ENCODE measurements around the gene KLRK1.
"Not testable (repeated sequence)": the region's sequence is repeated elsewhere in the genome, so short reads cannot be mapped to it uniquely, and the experiment has no call there.

KLRK1 gene

DNA sequence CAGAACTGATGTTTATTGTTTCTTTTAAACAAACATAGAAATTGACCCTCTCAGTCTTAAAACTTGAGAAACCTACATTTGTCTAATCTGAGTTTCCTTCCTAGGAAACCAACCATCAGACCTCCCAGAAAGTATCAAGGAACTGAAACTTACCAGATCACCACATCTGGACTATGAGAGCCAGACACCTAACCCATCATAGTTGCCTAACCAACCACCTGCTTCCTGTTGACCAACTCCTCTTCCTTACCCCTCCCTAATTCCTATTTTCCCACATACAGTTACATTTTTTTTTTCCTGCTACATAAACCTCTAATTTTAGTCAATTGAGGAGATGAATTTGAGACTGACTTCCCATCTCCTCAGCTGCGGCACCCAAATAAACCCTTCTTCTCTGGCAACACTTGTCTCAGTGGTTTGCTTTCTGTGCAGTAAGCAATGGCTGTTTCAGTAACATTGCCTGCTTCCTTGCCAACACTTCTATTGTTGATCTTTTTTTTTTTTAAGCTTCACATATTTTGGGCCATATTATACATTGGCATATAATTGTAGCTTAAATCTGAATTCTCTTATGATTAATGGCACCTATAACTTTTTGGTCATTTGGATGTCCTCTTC is 47.8 kb downstream of the KLRK1 start:
- H3K36me3 ChIP-seq (ENCODE audit: low read depth), result no peaks in the 10 kb centered on the region
- no peaks in the 10 kb centered on the region for H3K27me3 ChIP-seq (ENCODE audit: insufficient read depth, poor library complexity, severe bottlenecking)
- DNase-seq (ENCODE audit: low spot score), result no peak
- TF ChIP-seq, protein P1, sequence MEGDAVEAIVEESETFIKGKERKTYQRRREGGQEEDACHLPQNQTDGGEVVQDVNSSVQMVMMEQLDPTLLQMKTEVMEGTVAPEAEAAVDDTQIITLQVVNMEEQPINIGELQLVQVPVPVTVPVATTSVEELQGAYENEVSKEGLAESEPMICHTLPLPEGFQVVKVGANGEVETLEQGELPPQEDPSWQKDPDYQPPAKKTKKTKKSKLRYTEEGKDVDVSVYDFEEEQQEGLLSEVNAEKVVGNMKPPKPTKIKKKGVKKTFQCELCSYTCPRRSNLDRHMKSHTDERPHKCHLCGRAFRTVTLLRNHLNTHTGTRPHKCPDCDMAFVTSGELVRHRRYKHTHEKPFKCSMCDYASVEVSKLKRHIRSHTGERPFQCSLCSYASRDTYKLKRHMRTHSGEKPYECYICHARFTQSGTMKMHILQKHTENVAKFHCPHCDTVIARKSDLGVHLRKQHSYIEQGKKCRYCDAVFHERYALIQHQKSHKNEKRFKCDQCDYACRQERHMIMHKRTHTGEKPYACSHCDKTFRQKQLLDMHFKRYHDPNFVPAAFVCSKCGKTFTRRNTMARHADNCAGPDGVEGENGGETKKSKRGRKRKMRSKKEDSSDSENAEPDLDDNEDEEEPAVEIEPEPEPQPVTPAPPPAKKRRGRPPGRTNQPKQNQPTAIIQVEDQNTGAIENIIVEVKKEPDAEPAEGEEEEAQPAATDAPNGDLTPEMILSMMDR (IDR thresholded peaks at IDR 0.05; ENCODE audit: poor library complexity, severe bottlenecking), result no peak
- ATAC-seq (ENCODE audit: low read depth), result no peak
- peaks cover 8% of the 10 kb centered on the region for H3K4me1 ChIP-seq (ENCODE audit: insufficient read depth, poor library complexity, severe bottlenecking)
- no peak overlapping the region for H3K4me3 ChIP-seq (ENCODE audit: severe bottlenecking)
- no peaks in the 10 kb centered on the region for H3K9me3 ChIP-seq (ENCODE audit: severe bottlenecking)
- no peak overlapping the region for H3K27ac ChIP-seq (ENCODE audit: poor library complexity, severe bottlenecking)

GRCh38 chr12:10340946-10341345 is 48.9 kb downstream of the KLRK1 start:
- not testable (repeated sequence) for H3K27me3 ChIP-seq (ENCODE audit: insufficient read depth, poor library complexity, severe bottlenecking); H3K36me3 ChIP-seq (ENCODE audit: low read depth); H3K4me3 ChIP-seq (ENCODE audit: severe bottlenecking); H3K9me3 ChIP-seq (ENCODE audit: severe bottlenecking); ATAC-seq (ENCODE audit: low read depth); DNase-seq (ENCODE audit: low spot score); H3K27ac ChIP-seq (ENCODE audit: poor library complexity, severe bottlenecking); H3K4me1 ChIP-seq (ENCODE audit: insufficient read depth, poor library complexity, severe bottlenecking)

- ATAC-seq (ENCODE audit: low read depth), result peak; percentile 51; the same call in 1 of the 3 replicates
- H3K36me3 ChIP-seq (ENCODE audit: low read depth), result no peaks in the 10 kb centered on the region
- H3K4me3 ChIP-seq (ENCODE audit: severe bottlenecking), result no peak overlapping the region
- H3K9me3 ChIP-seq (ENCODE audit: severe bottlenecking), result no peaks in the 10 kb centered on the region
- no peak for DNase-seq (ENCODE audit: low spot score)
- peaks cover 8% of the 10 kb centered on the region for H3K4me1 ChIP-seq (ENCODE audit: insufficient read depth, poor library complexity, severe bottlenecking)
- no peaks in the 10 kb centered on the region for H3K27me3 ChIP-seq (ENCODE audit: insufficient read depth, poor library complexity, severe bottlenecking)
- peak overlapping the region; percentile 15 for H3K27ac ChIP-seq (ENCODE audit: poor library complexity, severe bottlenecking)
- TF ChIP-seq, protein P1 (IDR thresholded peaks at IDR 0.05; ENCODE audit: poor library complexity, severe bottlenecking), result no peak
Measured at GRCh38 chr12:10339053-10339840, 50.6 kb downstream of the KLRK1 start.

DNA sequence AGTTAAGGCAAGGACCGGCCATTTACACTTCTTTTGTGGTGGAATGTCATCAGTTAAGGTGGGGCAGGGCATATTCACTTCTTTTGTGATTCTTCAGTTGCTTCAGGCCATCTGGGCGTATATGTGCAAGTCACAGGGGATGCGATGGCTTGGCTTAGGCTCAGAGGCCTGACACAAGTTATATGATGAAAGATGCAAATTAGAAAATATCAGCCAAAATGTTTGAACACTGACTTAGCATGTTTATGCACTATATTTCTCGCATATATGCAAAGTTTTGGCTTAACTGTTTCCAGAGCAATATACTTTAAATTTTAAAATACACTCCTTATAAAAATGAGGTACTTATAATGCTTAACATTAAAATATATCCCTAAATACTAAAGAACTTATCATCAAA is 51.4 kb downstream of the KLRK1 start:
- ATAC-seq (ENCODE audit: low read depth); H3K27ac ChIP-seq (ENCODE audit: poor library complexity, severe bottlenecking): not testable (repeated sequence)

DNA sequence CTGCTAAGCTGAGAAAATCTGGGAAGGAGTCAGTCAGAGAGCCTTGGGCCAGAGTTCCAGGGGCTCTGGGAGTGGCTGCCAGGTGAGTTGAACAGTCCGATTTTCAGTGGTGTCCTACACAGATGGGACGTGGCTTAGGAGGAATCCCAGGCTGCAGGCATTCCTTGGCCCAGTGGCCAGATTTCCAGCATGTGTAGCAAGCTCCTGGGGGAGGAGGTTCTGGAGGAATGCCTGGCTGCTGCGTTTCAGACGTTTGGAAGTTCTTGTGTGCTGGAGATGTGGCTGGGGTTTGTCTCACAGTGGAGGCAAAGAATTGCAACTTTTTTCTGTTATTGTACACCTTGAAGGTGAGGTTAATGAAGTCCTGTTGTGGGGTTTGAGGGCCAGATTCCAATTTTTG is 53.6 kb downstream of the KLRK1 start:
- DNase-seq (ENCODE audit: low spot score); H3K9me3 ChIP-seq (ENCODE audit: severe bottlenecking): not testable (repeated sequence)

More for the DNA sequence above, 51.4 kb downstream of the KLRK1 start:
- not testable (repeated sequence) for H3K36me3 ChIP-seq (ENCODE audit: low read depth); DNase-seq (ENCODE audit: low spot score); H3K27me3 ChIP-seq (ENCODE audit: insufficient read depth, poor library complexity, severe bottlenecking); H3K4me1 ChIP-seq (ENCODE audit: insufficient read depth, poor library complexity, severe bottlenecking); H3K9me3 ChIP-seq (ENCODE audit: severe bottlenecking); H3K4me3 ChIP-seq (ENCODE audit: severe bottlenecking)

DNA sequence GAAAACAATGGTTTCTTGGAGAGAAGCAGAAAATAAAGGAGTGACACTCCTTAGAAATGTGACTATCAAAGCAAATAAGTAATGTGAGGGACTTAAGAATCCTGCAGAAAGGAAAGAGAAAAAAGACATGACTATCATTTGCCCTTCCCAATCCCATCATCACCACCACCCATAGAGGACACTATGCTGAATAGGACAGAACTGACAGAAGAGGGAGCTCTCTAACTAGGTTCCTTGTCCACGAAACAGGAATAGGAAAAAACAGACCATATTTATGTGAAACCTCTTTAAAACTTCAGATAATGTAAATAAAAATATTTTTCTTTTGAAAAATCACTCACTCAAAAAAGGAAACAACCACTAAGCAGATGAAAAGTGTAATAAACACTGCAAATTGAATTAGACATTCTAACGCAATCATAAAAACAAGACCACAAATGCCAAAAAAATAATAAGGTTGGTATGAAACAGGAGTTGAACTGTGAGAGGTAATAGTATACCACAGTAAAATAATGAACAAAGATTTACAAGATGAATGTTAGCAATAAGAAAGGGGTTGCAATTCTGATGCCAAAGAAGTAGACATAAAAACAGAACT is 58.1 kb downstream of the KLRK1 start:
- Histone ChIP-seq H3K4me3 (ENCODE audit: severe bottlenecking) (no peak overlapping the region), H3K27ac (ENCODE audit: poor library complexity, severe bottlenecking) (no peak overlapping the region)
- peak; percentile 61; the same call in 2 of the 3 replicates for ATAC-seq (ENCODE audit: low read depth)

More for the DNA sequence above, 53.6 kb downstream of the KLRK1 start:
- not testable (repeated sequence) for H3K4me3 ChIP-seq (ENCODE audit: severe bottlenecking); H3K27ac ChIP-seq (ENCODE audit: poor library complexity, severe bottlenecking); H3K4me1 ChIP-seq (ENCODE audit: insufficient read depth, poor library complexity, severe bottlenecking); H3K36me3 ChIP-seq (ENCODE audit: low read depth); ATAC-seq (ENCODE audit: low read depth); H3K27me3 ChIP-seq (ENCODE audit: insufficient read depth, poor library complexity, severe bottlenecking)

GRCh38 chr12:10328691-10329090 is 61.1 kb downstream of the KLRK1 start:
- not testable (repeated sequence) for H3K27ac ChIP-seq (ENCODE audit: poor library complexity, severe bottlenecking); DNase-seq (ENCODE audit: low spot score); H3K4me1 ChIP-seq (ENCODE audit: insufficient read depth, poor library complexity, severe bottlenecking); H3K27me3 ChIP-seq (ENCODE audit: insufficient read depth, poor library complexity, severe bottlenecking); ATAC-seq (ENCODE audit: low read depth); H3K36me3 ChIP-seq (ENCODE audit: low read depth); H3K4me3 ChIP-seq (ENCODE audit: severe bottlenecking); H3K9me3 ChIP-seq (ENCODE audit: severe bottlenecking)

More for the DNA sequence above, 58.1 kb downstream of the KLRK1 start:
- TF ChIP-seq, protein P1 (IDR thresholded peaks at IDR 0.05; ENCODE audit: poor library complexity, severe bottlenecking), result peak; percentile 69
- Histone ChIP-seq H3K4me1 (ENCODE audit: insufficient read depth, poor library complexity, severe bottlenecking) (no peaks in the 10 kb centered on the region), H3K27me3 (ENCODE audit: insufficient read depth, poor library complexity, severe bottlenecking) (no peaks in the 10 kb centered on the region), H3K9me3 (ENCODE audit: severe bottlenecking) (no peaks in the 10 kb centered on the region), H3K36me3 (ENCODE audit: low read depth) (no peaks in the 10 kb centered on the region)
- DNase-seq (ENCODE audit: low spot score), result no peak

All from RWPE2 (cell line).